OCI-LY1 (cell line): ENCODE measurements around the gene PC.

Experiments
- EZH2 ChIP-seq: fragments of 200-600 bp; sonication (generic), shearing (Covaris generic); IDR thresholded peaks from 2 replicates; pipeline ENCODE4 v1.8.0; 2017; ENCODE audit warnings: borderline replicate concordance, mixed run types, mild to moderate bottlenecking, antibody characterized with exemption, low read length, moderate library complexity, mixed read lengths
- TF ChIP-seq, protein P1 (sequence below): fragments of 200-600 bp; sonication (generic), shearing (Covaris generic); IDR thresholded peaks from 2 replicates; pipeline ENCODE4 v1.5.1; 2017; ENCODE audit warnings: mild to moderate bottlenecking, antibody characterized with exemption, low read length, moderate library complexity, mixed read lengths

GRCh38 chr11:66969584-66970225 lies 11.5 kb upstream of the PC start:
- TF ChIP-seq, protein P1, sequence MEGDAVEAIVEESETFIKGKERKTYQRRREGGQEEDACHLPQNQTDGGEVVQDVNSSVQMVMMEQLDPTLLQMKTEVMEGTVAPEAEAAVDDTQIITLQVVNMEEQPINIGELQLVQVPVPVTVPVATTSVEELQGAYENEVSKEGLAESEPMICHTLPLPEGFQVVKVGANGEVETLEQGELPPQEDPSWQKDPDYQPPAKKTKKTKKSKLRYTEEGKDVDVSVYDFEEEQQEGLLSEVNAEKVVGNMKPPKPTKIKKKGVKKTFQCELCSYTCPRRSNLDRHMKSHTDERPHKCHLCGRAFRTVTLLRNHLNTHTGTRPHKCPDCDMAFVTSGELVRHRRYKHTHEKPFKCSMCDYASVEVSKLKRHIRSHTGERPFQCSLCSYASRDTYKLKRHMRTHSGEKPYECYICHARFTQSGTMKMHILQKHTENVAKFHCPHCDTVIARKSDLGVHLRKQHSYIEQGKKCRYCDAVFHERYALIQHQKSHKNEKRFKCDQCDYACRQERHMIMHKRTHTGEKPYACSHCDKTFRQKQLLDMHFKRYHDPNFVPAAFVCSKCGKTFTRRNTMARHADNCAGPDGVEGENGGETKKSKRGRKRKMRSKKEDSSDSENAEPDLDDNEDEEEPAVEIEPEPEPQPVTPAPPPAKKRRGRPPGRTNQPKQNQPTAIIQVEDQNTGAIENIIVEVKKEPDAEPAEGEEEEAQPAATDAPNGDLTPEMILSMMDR: no peak
- no peak for TF ChIP-seq EZH2
